ENCODE measurements around the gene PRKCQ.

Gene PRKCQ

GRCh38 chr10:6408799-6409198 lies 171.3 kb downstream of the PRKCQ start:
- CTCF ChIA-PET: interaction anchor here (0.5 to 0.8 kb wide), 2 partner anchors 219 to 298 kb away, joined by 3 read pairs; no protein-coding TSS in a partner anchor
- TF ChIP-seq ARNT (IDR thresholded peaks at IDR 0.05): no peak
- no peak for DNase-seq (ENCODE audit: extremely low spot score)
- POLR2A ChIA-PET: interaction anchor here (1.0 kb wide), 1 partner anchor 206 kb away, joined by 3 read pairs; the partner anchor contains the start of gene PFKFB3

GRCh38 chr10:6407034-6407721 lies 172.9 kb downstream of the PRKCQ start:
- CTCF ChIA-PET: interaction anchor here (1.0 kb wide), 1 partner anchor 204 kb away, joined by 3 read pairs; the partner anchor contains the start of gene PFKFB3

GRCh38 chr10:6406220-6407033 lies 173.6 kb downstream of the PRKCQ start:
- ChIA-PET POLR2A (interaction anchor here (0.8 to 1.0 kb wide), 2 partner anchors 9 to 235 kb away, joined by 3 read pairs; no protein-coding TSS in a partner anchor), CTCF (interaction anchor here (0.6 to 1.1 kb wide), 10 partner anchors 9 to 625 kb away, joined by 3 to 6 read pairs (median 3); partner anchors contain the start of gene PFKFB3)
- peak; percentile 21 for DNase-seq (ENCODE audit: extremely low spot score)
- TF ChIP-seq HDGF (IDR thresholded peaks at IDR 0.05; ENCODE audit: borderline replicate concordance): no peak

More at GRCh38 chr10:6407034-6407721, 172.9 kb downstream of the PRKCQ start:
- TF ChIP-seq ELF4 (IDR thresholded peaks at IDR 0.05) (no peak), LEF1 (IDR thresholded peaks at IDR 0.05; ENCODE audit: borderline replicate concordance) (no peak), PKNOX1 (IDR thresholded peaks at IDR 0.05) (no peak), FOXA1 (IDR thresholded peaks at IDR 0.05) (no peak), FOXK2 (IDR thresholded peaks at IDR 0.05) (no peak), ARNT (IDR thresholded peaks at IDR 0.05) (no peak), CTBP1 (IDR thresholded peaks at IDR 0.05; ENCODE audit: borderline replicate concordance) (no peak), HDGF (IDR thresholded peaks at IDR 0.05; ENCODE audit: borderline replicate concordance) (no peak)
- POLR2A ChIA-PET: interaction anchor here (1.0 kb wide), 1 partner anchor 9 kb away, joined by 3 read pairs; no protein-coding TSS in a partner anchor
- no peak for DNase-seq (ENCODE audit: extremely low spot score)

- ChIA-PET CTCF (interaction anchor here (0.6 to 1.1 kb wide), 8 partner anchors 8 to 624 kb away, joined by 3 to 5 read pairs (median 3); no protein-coding TSS in a partner anchor), POLR2A (interaction anchor here (0.8 kb wide), 1 partner anchor 234 kb away, joined by 3 read pairs; no protein-coding TSS in a partner anchor)
- DNase-seq (ENCODE audit: extremely low spot score): no peak
- TF ChIP-seq CTBP1 (IDR thresholded peaks at IDR 0.05; ENCODE audit: borderline replicate concordance) (no peak), TARDBP (IDR thresholded peaks at IDR 0.05) (no peak), SUZ12 (IDR thresholded peaks at IDR 0.05) (no peak), SP1 (IDR thresholded peaks at IDR 0.05) (no peak), ARNT (IDR thresholded peaks at IDR 0.05) (no peak), L3MBTL2 (conservative IDR thresholded peaks at IDR 0.05) (no peak), PKNOX1 (IDR thresholded peaks at IDR 0.05) (no peak), FOXA1 (IDR thresholded peaks at IDR 0.05) (no peak), ELF4 (IDR thresholded peaks at IDR 0.05) (no peak), BHLHE40 (IDR thresholded peaks at IDR 0.05; ENCODE audit: borderline replicate concordance) (no peak)
Observed at GRCh38 chr10:6405713-6406112, 174.4 kb downstream of the PRKCQ start.

GRCh38 chr10:6404127-6405072 lies 175.7 kb downstream of the PRKCQ start:
- POLR2A ChIA-PET: no interaction called here
- CTCF ChIA-PET: no interaction called here
- no peak for DNase-seq (ENCODE audit: extremely low spot score)
- TF ChIP-seq HDGF (IDR thresholded peaks at IDR 0.05; ENCODE audit: borderline replicate concordance) (no peak), SUZ12 (IDR thresholded peaks at IDR 0.05) (no peak), PKNOX1 (IDR thresholded peaks at IDR 0.05) (no peak), L3MBTL2 (conservative IDR thresholded peaks at IDR 0.05) (no peak), NFRKB (IDR thresholded peaks at IDR 0.05) (no peak)

- no peak for TF ChIP-seq FOXA1 (IDR thresholded peaks at IDR 0.05)
- TF ChIP-seq ARNT (IDR thresholded peaks at IDR 0.05): no peak
- no peak for TF ChIP-seq FOXM1 (IDR thresholded peaks at IDR 0.05; ENCODE audit: borderline replicate concordance)
- TF ChIP-seq SP1 (IDR thresholded peaks at IDR 0.05): no peak
- ChIA-PET CTCF (interaction anchor here (2.6 kb wide), 1 partner anchor 201 kb away, joined by 37 read pairs; the partner anchor contains the start of gene PFKFB3), POLR2A (no interaction called here)
- DNase-seq (ENCODE audit: extremely low spot score): no peak
Observed at GRCh38 chr10:6402960-6403359, 177.1 kb downstream of the PRKCQ start.

Measured in HEK293T (cell line).